ENCODE results near the gene VKORC1L1. TPM values are rescaled to one million over a fixed set of nuclear protein-coding genes. Genes with fewer than 3 reads are reported as not detected.
"Not testable (repeated sequence)": the region's sequence is repeated elsewhere in the genome, so short reads cannot be mapped to it uniquely, and the experiment has no call there.

Gene VKORC1L1
- total and polyA plus RNA-seq, 2 donors from 2014 or later = 6.5 to 18.0 TPM

DNA sequence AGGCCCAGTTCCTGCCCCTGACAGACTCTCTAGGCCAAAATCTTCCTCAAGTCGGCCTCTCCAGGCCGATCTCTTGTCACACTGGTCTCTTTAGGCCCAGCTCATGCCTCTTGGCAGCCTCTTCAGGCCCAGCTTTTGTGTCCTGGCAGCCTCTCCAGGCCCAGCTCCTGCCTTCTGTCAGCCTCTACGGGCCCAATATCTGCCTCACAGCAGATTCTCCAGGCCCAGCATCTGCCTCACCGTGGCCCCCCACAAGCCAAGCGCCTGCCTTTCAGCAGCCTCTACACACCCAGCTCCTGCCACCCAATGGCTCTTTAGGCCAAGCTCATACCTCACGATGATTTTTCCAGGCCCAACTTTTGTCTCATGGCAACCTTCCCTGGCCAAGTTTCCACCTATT is 33.0 kb upstream of the VKORC1L1 start:
- no peaks in the 10 kb centered on the region for H3K27me3 ChIP-seq (ENCODE audit: control insufficient read depth, insufficient read depth, low read length)
- no peak overlapping the region for H3K4me3 ChIP-seq (ENCODE audit: low read length in 3 of 3)
- no peak for TF ChIP-seq CTCF (IDR thresholded peaks at IDR 0.05; ENCODE audit: borderline replicate concordance, extremely low read depth, insufficient read depth)
- no peaks in the 10 kb centered on the region for H3K9me3 ChIP-seq (ENCODE audit: control insufficient read depth in 2 of 3, insufficient read depth in 1 of 3, low read length in 3 of 3)
- DNase-seq (no peak), FAIRE-seq (no peak)
- intact Hi-C loops (cut with DNase I) = no loop called here
- H3K4me1 ChIP-seq (ENCODE audit: control insufficient read depth in 2 of 3, insufficient read depth in 2 of 3, low read depth in 1 of 3, low read length in 3 of 3) = no peaks in the 10 kb centered on the region
- H3K36me3 ChIP-seq (ENCODE audit: control insufficient read depth in 2 of 3, insufficient read depth in 3 of 3, low read length in 3 of 3) = no peaks in the 10 kb centered on the region
- H3K27ac ChIP-seq (ENCODE audit: low read depth in 2 of 2, low read length in 2 of 2) = no peak overlapping the region
- no peak overlapping the region for H3K9ac ChIP-seq (ENCODE audit: low read length in 3 of 3)

- no peak overlapping the region for H3K27ac ChIP-seq (ENCODE audit: low read depth in 2 of 2, low read length in 2 of 2)
- H3K36me3 ChIP-seq (ENCODE audit: control insufficient read depth in 2 of 3, insufficient read depth in 3 of 3, low read length in 3 of 3) = no peaks in the 10 kb centered on the region
- H3K9ac ChIP-seq (ENCODE audit: low read length in 3 of 3) = no peak overlapping the region
- FAIRE-seq = no peak
- intact Hi-C loops (cut with DNase I) = no loop called here
- no peaks in the 10 kb centered on the region for H3K9me3 ChIP-seq (ENCODE audit: control insufficient read depth in 2 of 3, insufficient read depth in 1 of 3, low read length in 3 of 3)
- H3K27me3 ChIP-seq (ENCODE audit: control insufficient read depth, insufficient read depth, low read length) = no peaks in the 10 kb centered on the region
- no peaks in the 10 kb centered on the region for H3K4me1 ChIP-seq (ENCODE audit: control insufficient read depth in 2 of 3, insufficient read depth in 2 of 3, low read depth in 1 of 3, low read length in 3 of 3)
- H3K4me3 ChIP-seq (ENCODE audit: low read length in 3 of 3) = no peak overlapping the region
- no peak for TF ChIP-seq CTCF (IDR thresholded peaks at IDR 0.05; ENCODE audit: borderline replicate concordance, extremely low read depth, insufficient read depth)
- peak in 1 of 5 donors; percentile 33 for DNase-seq
Measured at GRCh38 chr7:65840446-65840845, 32.4 kb upstream of the VKORC1L1 start.

DNA sequence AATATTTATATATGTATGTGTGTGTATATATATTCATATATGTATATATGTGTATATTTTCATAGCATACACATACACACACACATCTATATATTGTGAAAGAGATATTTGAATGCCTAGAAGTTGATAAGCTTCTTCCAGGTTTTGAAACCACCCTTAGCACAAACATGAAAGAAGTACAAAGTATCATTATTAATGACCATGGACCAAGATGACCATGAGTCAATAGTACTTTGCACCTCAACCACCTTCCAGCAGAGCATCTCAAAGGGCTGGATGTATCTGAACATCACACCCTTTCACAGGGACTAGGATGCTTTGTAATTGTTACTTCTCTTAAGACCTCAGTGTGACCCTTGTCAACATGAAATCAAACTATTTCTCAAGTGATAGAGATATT is 29.3 kb upstream of the VKORC1L1 start:
- H3K9ac ChIP-seq (ENCODE audit: low read length in 3 of 3); H3K27ac ChIP-seq (ENCODE audit: low read depth in 2 of 2, low read length in 2 of 2); H3K4me1 ChIP-seq (ENCODE audit: control insufficient read depth in 2 of 3, insufficient read depth in 2 of 3, low read depth in 1 of 3, low read length in 3 of 3); FAIRE-seq; intact Hi-C loops (cut with DNase I); DNase-seq; H3K36me3 ChIP-seq (ENCODE audit: control insufficient read depth in 2 of 3, insufficient read depth in 3 of 3, low read length in 3 of 3); H3K27me3 ChIP-seq (ENCODE audit: control insufficient read depth, insufficient read depth, low read length); H3K4me3 ChIP-seq (ENCODE audit: low read length in 3 of 3); H3K9me3 ChIP-seq (ENCODE audit: control insufficient read depth in 2 of 3, insufficient read depth in 1 of 3, low read length in 3 of 3): not testable (repeated sequence)

DNA sequence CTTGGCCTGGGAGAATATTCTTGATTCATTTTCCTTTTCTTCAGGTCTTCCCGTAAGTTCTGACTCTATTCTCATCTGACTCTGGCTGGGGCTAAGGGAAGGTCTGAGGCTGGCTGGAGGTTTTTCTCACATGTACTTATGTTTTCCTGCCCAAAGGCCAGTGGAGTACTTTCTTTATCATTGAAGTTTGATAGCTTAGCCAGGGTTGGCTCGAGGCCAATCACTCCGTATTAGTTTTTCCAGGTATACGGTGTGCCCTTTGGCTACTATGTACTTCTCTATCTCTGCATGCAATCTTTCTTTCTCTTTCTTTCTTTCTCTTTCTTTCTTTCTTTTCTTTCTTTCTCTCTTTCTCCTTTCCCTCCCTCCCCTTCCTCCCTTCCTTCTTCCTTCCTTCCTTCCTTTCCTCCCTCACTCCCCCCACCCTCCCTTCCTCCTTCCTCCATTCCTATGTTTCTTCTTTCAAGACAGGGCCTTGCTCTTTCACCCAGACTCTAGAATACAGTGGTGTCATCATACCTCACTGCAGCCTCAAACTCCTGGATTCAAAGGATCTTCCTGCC is 26.8 kb upstream of the VKORC1L1 start:
- no peak for TF ChIP-seq CTCF (IDR thresholded peaks at IDR 0.05; ENCODE audit: borderline replicate concordance, extremely low read depth, insufficient read depth)
- Histone ChIP-seq H3K36me3 (ENCODE audit: control insufficient read depth in 2 of 3, insufficient read depth in 3 of 3, low read length in 3 of 3) (no peaks in the 10 kb centered on the region), H3K9me3 (ENCODE audit: control insufficient read depth in 2 of 3, insufficient read depth in 1 of 3, low read length in 3 of 3) (no peaks in the 10 kb centered on the region), H3K27ac (ENCODE audit: low read depth in 2 of 2, low read length in 2 of 2) (no peak overlapping the region), H3K27me3 (ENCODE audit: control insufficient read depth, insufficient read depth, low read length) (no peaks in the 10 kb centered on the region), H3K4me1 (ENCODE audit: control insufficient read depth in 2 of 3, insufficient read depth in 2 of 3, low read depth in 1 of 3, low read length in 3 of 3) (no peaks in the 10 kb centered on the region), H3K9ac (ENCODE audit: low read length in 3 of 3) (no peak overlapping the region), H3K4me3 (ENCODE audit: low read length in 3 of 3) (no peak overlapping the region)
- intact Hi-C loops (cut with DNase I) = no loop called here
- no peak for DNase-seq
- no peak for FAIRE-seq

- H3K36me3 ChIP-seq (ENCODE audit: control insufficient read depth in 2 of 3, insufficient read depth in 3 of 3, low read length in 3 of 3); H3K27ac ChIP-seq (ENCODE audit: low read depth in 2 of 2, low read length in 2 of 2); H3K9ac ChIP-seq (ENCODE audit: low read length in 3 of 3); H3K9me3 ChIP-seq (ENCODE audit: control insufficient read depth in 2 of 3, insufficient read depth in 1 of 3, low read length in 3 of 3); H3K27me3 ChIP-seq (ENCODE audit: control insufficient read depth, insufficient read depth, low read length); H3K4me3 ChIP-seq (ENCODE audit: low read length in 3 of 3); FAIRE-seq; intact Hi-C loops (cut with DNase I); DNase-seq; H3K4me1 ChIP-seq (ENCODE audit: control insufficient read depth in 2 of 3, insufficient read depth in 2 of 3, low read depth in 1 of 3, low read length in 3 of 3): not testable (repeated sequence)
Measured at GRCh38 chr7:65853426-65853825, 19.4 kb upstream of the VKORC1L1 start.

DNA sequence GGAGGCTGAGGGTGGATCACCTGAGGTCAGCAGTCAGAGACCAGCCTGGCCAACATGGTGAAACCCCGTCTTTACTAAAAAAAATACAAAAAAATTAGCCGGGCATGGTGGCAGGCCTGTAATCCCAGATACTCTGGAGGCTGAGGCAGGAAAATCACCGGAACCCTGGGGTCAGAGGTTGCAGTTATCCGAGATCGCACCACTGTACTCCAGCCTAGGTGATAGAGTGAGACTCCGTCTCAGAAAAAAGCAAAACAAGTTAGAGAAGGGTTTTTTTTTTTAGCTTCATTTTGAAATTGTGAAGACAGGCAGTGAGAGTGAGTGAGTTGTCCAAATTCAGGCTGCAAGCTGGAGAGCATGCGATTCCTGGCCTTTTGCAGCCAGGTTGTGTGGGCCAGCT is 19.0 kb upstream of the VKORC1L1 start:
- H3K4me3 ChIP-seq (ENCODE audit: low read length in 3 of 3); FAIRE-seq; DNase-seq; H3K27me3 ChIP-seq (ENCODE audit: control insufficient read depth, insufficient read depth, low read length); H3K9ac ChIP-seq (ENCODE audit: low read length in 3 of 3); H3K27ac ChIP-seq (ENCODE audit: low read depth in 2 of 2, low read length in 2 of 2); H3K4me1 ChIP-seq (ENCODE audit: control insufficient read depth in 2 of 3, insufficient read depth in 2 of 3, low read depth in 1 of 3, low read length in 3 of 3); H3K9me3 ChIP-seq (ENCODE audit: control insufficient read depth in 2 of 3, insufficient read depth in 1 of 3, low read length in 3 of 3); intact Hi-C loops (cut with DNase I); H3K36me3 ChIP-seq (ENCODE audit: control insufficient read depth in 2 of 3, insufficient read depth in 3 of 3, low read length in 3 of 3): not testable (repeated sequence)

Measured in kidney (tissue), 14 donors.